GM12878 (cell line): ENCODE data around the gene ZBTB24. TPM values are rescaled to one million over a fixed set of nuclear protein-coding genes. Genes with fewer than 3 reads are reported as not detected.

ENCODE experiments used
- E2F4 ChIP-seq: IDR thresholded peaks from 2 replicates; pipeline ENCODE4 v1.6.1; 2012; ENCODE audit warnings: low read depth, low read length, improper control_type of control experiment
- GABPA ChIP-seq: IDR thresholded peaks from 2 replicates; pipeline ENCODE4 v1.6.1; 2014; ENCODE audit warnings: antibody characterized with exemption, low read depth, mild to moderate bottlenecking, inconsistent platforms
- HDAC2 ChIP-seq: fragments of 200-600 bp; sonication (generic); IDR thresholded peaks from 2 replicates; pipeline ENCODE4 v1.6.1; 2017
- HDGF ChIP-seq: fragments of 450-650 bp; IDR thresholded peaks from 2 replicates; pipeline ENCODE4 v1.6.1; 2016; ENCODE audit warnings: antibody characterized with exemption
- JUNB ChIP-seq: IDR thresholded peaks from 2 replicates; pipeline ENCODE4 v1.6.1; 2016; ENCODE audit warnings: antibody characterized with exemption, mild to moderate bottlenecking
- MAX ChIP-seq: IDR thresholded peaks from 2 replicates; pipeline ENCODE4 v1.6.1; 2012; ENCODE audit warnings: low read depth, low read length, improper control_type of control experiment
- NFYA ChIP-seq: IDR thresholded peaks from 2 replicates; pipeline ENCODE4 v1.6.1; 2011; ENCODE audit warnings: low read depth, mild to moderate bottlenecking, low read length, improper control_type of control experiment, borderline replicate concordance
- NRF1 ChIP-seq: conservative IDR thresholded peaks from 2 replicates; pipeline ENCODE4 v1.6.1; 2011; ENCODE audit warnings: mild to moderate bottlenecking, low read depth, low read length, improper control_type of control experiment
- PBX3 ChIP-seq: IDR thresholded peaks from 2 replicates; pipeline ENCODE4 v1.6.1; 2011; ENCODE audit warnings: mild to moderate bottlenecking, low read depth, low read length, moderate library complexity; ENCODE audit not compliant: insufficient replicate concordance
- RAD51 ChIP-seq: fragments of 450-650 bp; IDR thresholded peaks from 2 replicates; pipeline ENCODE4 v1.6.1; 2016; ENCODE audit warnings: moderate library complexity, mild to moderate bottlenecking, inconsistent platforms
- RELB ChIP-seq: fragments of 450-650 bp; IDR thresholded peaks from 2 replicates; pipeline ENCODE4 v1.6.1; 2017; ENCODE audit warnings: low read depth, mild to moderate bottlenecking, moderate library complexity
- SIX5 ChIP-seq: IDR thresholded peaks from 2 replicates; pipeline ENCODE4 v1.6.1; 2011; ENCODE audit warnings: mild to moderate bottlenecking, low read depth, low read length, moderate library complexity; ENCODE audit not compliant: severe bottlenecking
- SKIL ChIP-seq: fragments of 450-650 bp; IDR thresholded peaks from 2 replicates; pipeline ENCODE4 v1.6.1; 2017; ENCODE audit warnings: mild to moderate bottlenecking, low read depth, inconsistent platforms; ENCODE audit not compliant: poor library complexity, severe bottlenecking
- SMARCA5 ChIP-seq: fragments of 450-650 bp; IDR thresholded peaks from 2 replicates; pipeline ENCODE4 v1.6.1; 2017; ENCODE audit warnings: mild to moderate bottlenecking
- USF1 ChIP-seq: IDR thresholded peaks from 2 replicates; pipeline ENCODE4 v1.6.1; 2011; ENCODE audit warnings: borderline replicate concordance, low read depth, mild to moderate bottlenecking, moderate library complexity, mixed read lengths, low read length; ENCODE audit not compliant: insufficient read depth; ENCODE audit errors: extremely low read length
- WRNIP1 ChIP-seq: IDR thresholded peaks from 2 replicates; pipeline ENCODE4 v1.6.1; 2011; ENCODE audit warnings: low read depth, low read length, improper control_type of control experiment, borderline replicate concordance
- ZNF217 ChIP-seq: fragments of 450-650 bp; IDR thresholded peaks from 2 replicates; pipeline ENCODE4 v1.6.1; 2017; ENCODE audit warnings: antibody characterized with exemption, mild to moderate bottlenecking
- ZNF274 ChIP-seq: IDR thresholded peaks from one replicate; pipeline ENCODE4 v1.8.0; 2011; ENCODE audit not compliant: insufficient read length, insufficient read depth
- ZNF622 ChIP-seq: fragments of 450-650 bp; IDR thresholded peaks from 2 replicates; pipeline ENCODE4 v1.6.1; 2017; ENCODE audit warnings: mild to moderate bottlenecking, inconsistent platforms
- polyA plus RNA-seq, 11 experiments: library from polyadenylated mRNA; depleted of rRNA in 4 of 11; unstranded in 6 of 11; stranded (reverse) in 5 of 11; fragments of >200 nt; fragmentation: Nextera tagmentation in 4 of 11; fragmentation: Illumina TruSeq in 1 of 11; extraction: Ambion mirVana in 4 of 11; extraction: Trizol in 1 of 11; gene quantifications; 1 replicate in 1 of 11; 2 replicates in 10 of 11; pipeline versions ENCODE4 v1.2.1 to v1.2.3, GENCODE V29; 2011 to 2016; ENCODE audit warnings: inconsistent platforms in 2 of 11, missing spikeins in 2 of 11, low read depth in 1 of 11
- total RNA-seq, 4 experiments: library from RNA; depleted of rRNA in 3 of 4; stranded (reverse); fragments of >200 nt in 3 of 4; fragmentation: Illumina TruSeq in 1 of 4; extraction: Trizol in 1 of 4; gene quantifications; 2 replicates each; pipeline versions ENCODE4 v1.2.1 to v1.2.3, GENCODE V29; 2013 to 2021

Gene ZBTB24
- total and polyA plus RNA-seq, 10 of the 15 experiments (the other 5 are each of a cell fraction or from before 2014, with no cell fraction given): 2.9 to 17.7 (median 8.5) TPM

GRCh38 chr6:109458774-109459531 lies 24.1 kb downstream of the ZBTB24 start (continued):
- TF ChIP-seq USF1: peak; percentile 21
- no peak for TF ChIP-seq ZNF217
- no peak for TF ChIP-seq MAX
- peak; percentile 64 for TF ChIP-seq PBX3
- no peak for TF ChIP-seq GABPA
- peak; percentile 93 for TF ChIP-seq RAD51
- no peak for TF ChIP-seq NRF1
- TF ChIP-seq ZNF622: no peak
- TF ChIP-seq SMARCA5: 0 out of 2 replicates have a peak, but pooled peaks have one; percentile 17
- TF ChIP-seq RELB: peak; percentile 91
- TF ChIP-seq SKIL: no peak
- no peak for TF ChIP-seq E2F4
- TF ChIP-seq NFYA: no peak
- TF ChIP-seq SIX5: no peak
- no peak for TF ChIP-seq HDGF
- TF ChIP-seq HDAC2: no peak
- TF ChIP-seq ZNF274: no peak
- no peak for TF ChIP-seq JUNB
- TF ChIP-seq WRNIP1: no peak
